SK-N-SH (cell line): ENCODE data around the gene RHOBTB3. TPM values are rescaled to one million over a fixed set of nuclear protein-coding genes. Genes with fewer than 3 reads are reported as not detected.

Source experiments
- CTCF ChIA-PET: fragments of 300-600, 350-600 bp; formaldehyde crosslinking; extraction: SDS; loops from one replicate; lab custom pipeline; 2021; lab: Yijun Ruan, JAX
- POLR2A ChIA-PET: fragments of 350-600 bp; sonication (Branson Sonifier 250); formaldehyde crosslinking; extraction: SDS; loops from one replicate; lab custom pipeline; 2020; ENCODE audit warnings: antibody characterized with exemption, inconsistent platforms; lab: Yijun Ruan, JAX
- DNase-seq: peaks from one replicate; pipeline ENCODE4 v3.0.0; 2012
- H2AFZ ChIP-seq: fragments of 200-600 bp; sonication (generic); 2 replicates; pipeline ENCODE4 v1.8.1; 2016; ENCODE audit warnings: antibody characterized with exemption, mild to moderate bottlenecking, low read depth
- H3F3A ChIP-seq: fragments of 200-600 bp; sonication (generic); replicated peaks from 2 replicates; pipeline ENCODE3; 2016; ENCODE audit warnings: antibody characterized with exemption, mild to moderate bottlenecking; ENCODE audit not compliant: insufficient read depth
- H3K27ac ChIP-seq, 2 experiments: fragments of 200-500 bp in 1 of 2; fragments of 200-600 bp in 1 of 2; sonication (Bioruptor generic) in 1 of 2; sonication (generic), shearing (Covaris generic) in 1 of 2; 2 replicates each; pipeline versions ENCODE4 v1.5.1 to v1.6.1; 2014 to 2016; ENCODE audit warnings: low read depth in 2 of 2, inconsistent platforms in 1 of 2, low read length in 1 of 2, mild to moderate bottlenecking in 1 of 2, mixed read lengths in 1 of 2
- H3K27me3 ChIP-seq: fragments of 200-600 bp; sonication (generic), shearing (Covaris generic); 2 replicates; pipeline ENCODE4 v1.6.1; 2016; ENCODE audit warnings: mixed run types; ENCODE audit not compliant: insufficient read depth
- H3K36me3 ChIP-seq, 2 experiments: fragments of 200-500 bp in 1 of 2; fragments of 200-600 bp in 1 of 2; sonication (Bioruptor generic) in 1 of 2; sonication (generic) in 1 of 2; replicated peaks in 1 of 2; 2 replicates each; pipeline versions ENCODE3 to v1.5.1; 2014 to 2016; ENCODE audit warnings: low read length in 1 of 2, mild to moderate bottlenecking in 1 of 2; ENCODE audit not compliant: insufficient read depth in 2 of 2, control insufficient read depth in 1 of 2
- H3K4me1 ChIP-seq, 2 experiments: fragments of 200-500 bp in 1 of 2; fragments of 200-600 bp in 1 of 2; sonication (Bioruptor generic) in 1 of 2; sonication (generic), shearing (Covaris generic) in 1 of 2; 2 replicates each; pipeline versions ENCODE4 v1.5.1 to v1.6.1; 2014 to 2016; ENCODE audit warnings: low read depth in 1 of 2, low read length in 1 of 2, mixed run types in 1 of 2; ENCODE audit not compliant: insufficient read depth in 2 of 2, control insufficient read depth in 1 of 2
- H3K4me2 ChIP-seq: fragments of 200-600 bp; sonication (generic), shearing (Covaris generic); 2 replicates; pipeline ENCODE4 v1.6.1; 2017; ENCODE audit warnings: mixed run types
- H3K4me3 ChIP-seq, 2 experiments: fragments of 200-500 bp in 1 of 2; fragments of 200-600 bp in 1 of 2; sonication (Bioruptor generic) in 1 of 2; sonication (generic), shearing (Covaris generic) in 1 of 2; 2 replicates each; pipeline versions ENCODE4 v1.5.1 to v1.8.1; 2014 to 2016; ENCODE audit warnings: low read depth in 2 of 2, inconsistent platforms in 1 of 2, low read length in 1 of 2, mild to moderate bottlenecking in 1 of 2, mixed read lengths in 1 of 2, moderate library complexity in 1 of 2
- H3K79me2 ChIP-seq: fragments of 200-600 bp; sonication (generic); 2 replicates; pipeline ENCODE4 v1.8.1; 2017; ENCODE audit warnings: mild to moderate bottlenecking; ENCODE audit not compliant: insufficient read depth
- H3K9ac ChIP-seq: fragments of 200-600 bp; sonication (generic); 2 replicates; pipeline ENCODE4 v1.6.1; 2017; ENCODE audit warnings: mixed run types
- H3K9me2 ChIP-seq: fragments of 200-600 bp; sonication (generic); 2 replicates; pipeline ENCODE4 v1.6.1; 2017; ENCODE audit warnings: mixed run types
- H3K9me3 ChIP-seq: fragments of 200-600 bp; sonication (generic); 2 replicates; pipeline ENCODE4 v1.6.1; 2017; ENCODE audit warnings: mixed run types, mild to moderate bottlenecking, moderate library complexity
- H4K20me1 ChIP-seq: fragments of 200-600 bp; sonication (generic); 2 replicates; pipeline ENCODE4 v1.6.1; 2017; ENCODE audit warnings: mild to moderate bottlenecking, mixed run types; ENCODE audit not compliant: insufficient read depth
- CHD2 ChIP-seq: fragments of 150-350 bp; IDR thresholded peaks from 2 replicates; pipeline ENCODE4 v1.6.1; 2018; ENCODE audit warnings: low read length; ENCODE audit not compliant: partially characterized antibody
- CTCF ChIP-seq: fragments of 200-600 bp; sonication (generic); IDR thresholded peaks from 2 replicates; pipeline ENCODE4 v1.6.1; 2017; ENCODE audit warnings: antibody characterized with exemption, mild to moderate bottlenecking, moderate library complexity
- EZH2phosphoT487 ChIP-seq: fragments of 200-600 bp; sonication (generic); IDR thresholded peaks from 2 replicates; pipeline ENCODE4 v1.6.1; 2017; ENCODE audit warnings: low read depth, mixed run types, mild to moderate bottlenecking, antibody characterized with exemption, moderate library complexity, borderline replicate concordance
- FOXJ3 ChIP-seq: sonication (generic); formaldehyde crosslinking; IDR thresholded peaks from 2 replicates; pipeline ENCODE4 v1.5.1; 2020; ENCODE audit warnings: mild to moderate bottlenecking, missing genetic modification reagents
- FOXM1 ChIP-seq: IDR thresholded peaks from 2 replicates; pipeline ENCODE4 v1.4.0; 2012; ENCODE audit warnings: low read depth, mild to moderate bottlenecking
- GABPA ChIP-seq: IDR thresholded peaks from 2 replicates; pipeline ENCODE4 v1.4.0; 2012; ENCODE audit warnings: low read depth, mild to moderate bottlenecking
- JUND ChIP-seq: IDR thresholded peaks from 2 replicates; pipeline ENCODE4 v1.4.0; 2012
- MXI1 ChIP-seq: IDR thresholded peaks from 2 replicates; pipeline ENCODE4 v1.6.1; 2012; ENCODE audit warnings: mild to moderate bottlenecking, low read depth, low read length, improper control_type of control experiment
- NFIC ChIP-seq: IDR thresholded peaks from 2 replicates; pipeline ENCODE4 v1.4.0; 2012; ENCODE audit warnings: borderline replicate concordance
- NRF1 ChIP-seq: IDR thresholded peaks from 2 replicates; pipeline ENCODE4 v1.6.1; 2012; ENCODE audit warnings: low read depth, mild to moderate bottlenecking, low read length
- RAD21 ChIP-seq: IDR thresholded peaks from 2 replicates; pipeline ENCODE4 v1.6.1; 2012; ENCODE audit warnings: mild to moderate bottlenecking, low read length
- RCOR1 ChIP-seq: fragments of 150-350 bp; IDR thresholded peaks from 2 replicates; pipeline ENCODE4 v1.6.1; 2017; ENCODE audit warnings: antibody characterized with exemption, low read length
- REST ChIP-seq: IDR thresholded peaks from 2 replicates; pipeline ENCODE4 v1.6.1; 2012; ENCODE audit warnings: mild to moderate bottlenecking, low read depth, low read length, moderate library complexity
- RXRA ChIP-seq: IDR thresholded peaks from 2 replicates; pipeline ENCODE4 v1.4.0; 2012; ENCODE audit warnings: low read depth, mild to moderate bottlenecking, borderline replicate concordance
- TCF12 ChIP-seq: IDR thresholded peaks from 2 replicates; pipeline ENCODE4 v1.4.0; 2012
- TEAD4 ChIP-seq: IDR thresholded peaks from 2 replicates; pipeline ENCODE4 v1.4.0; 2012; ENCODE audit warnings: mild to moderate bottlenecking, borderline replicate concordance; ENCODE audit not compliant: insufficient read depth
- WGBS: methylation state at CpG from one replicate; pipeline ENCODE4 v1.1.6; 2017; ENCODE audit warnings: low lambda C conversion rate; 5-methylcytosine and 5-hydroxymethylcytosine counted together
- polyA plus RNA-seq, 3 experiments: library from polyadenylated mRNA; depleted of rRNA; stranded (reverse); fragments of >200 nt; gene quantifications; 2 replicates each; pipeline ENCODE4 v1.2.3, GENCODE V29; 2012
- TF ChIP-seq, protein P1 (sequence below): IDR thresholded peaks from 2 replicates; pipeline ENCODE4 v1.4.0; 2012; ENCODE audit warnings: low read depth, borderline replicate concordance
- TF ChIP-seq, protein P2 (sequence below): fragments of 150-350 bp; IDR thresholded peaks from 2 replicates; pipeline ENCODE4 v1.6.1; 2017; ENCODE audit warnings: antibody characterized with exemption, low read length, low read depth, borderline replicate concordance
- TF ChIP-seq, protein P3 (sequence below): IDR thresholded peaks from 2 replicates; pipeline ENCODE4 v1.4.0; 2012; ENCODE audit warnings: low read depth

Gene RHOBTB3
- polyA plus RNA-seq, 1 of the 3 experiments (the other 2 are of a cell fraction): 59.3 TPM

DNA sequence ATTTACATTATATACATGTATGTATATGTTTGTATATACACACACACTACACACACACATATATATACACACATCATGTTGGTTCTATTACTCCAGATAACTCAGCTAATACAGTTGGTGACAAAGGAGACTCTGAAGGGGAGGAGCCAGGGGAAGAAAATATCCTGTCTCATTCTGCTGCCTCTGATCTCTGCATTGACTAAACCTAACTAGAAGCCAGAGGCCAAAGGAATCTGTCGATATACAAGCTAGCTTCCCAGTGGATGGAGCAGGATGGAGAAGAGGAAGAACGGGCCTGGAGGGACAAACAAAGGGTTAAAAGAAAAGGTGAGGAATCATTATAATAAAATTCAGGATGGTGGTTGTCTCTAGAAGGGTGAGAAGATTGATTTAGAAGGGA lies 13.7 kb upstream of the RHOBTB3 start:
- Histone ChIP-seq H3K27ac (no peak overlapping the region), H3K9ac (no peak overlapping the region), H3K36me3 (no peaks in the 10 kb centered on the region), H3K79me2 (no peaks in the 10 kb centered on the region), H3K4me3 (no peak overlapping the region), H3F3A (peaks cover 12% of the 10 kb centered on the region)
- WGBS: 90% methylated on average over 2 of the region's 2 CpGs
- DNase-seq: no peak
- CTCF ChIA-PET: no interaction called here
- TF ChIP-seq CHD2 (no peak), RXRA (no peak), CTCF (no peak), EZH2phosphoT487 (no peak), MXI1 (no peak), FOXM1 (no peak), NFIC (no peak), NRF1 (no peak), RCOR1 (no peak), REST (no peak), TCF12 (no peak), JUND (no peak), RAD21 (no peak), TEAD4 (no peak), GABPA (no peak), FOXJ3 (CRISPR knock-in tag) (no peak)
- TF ChIP-seq, protein P1, sequence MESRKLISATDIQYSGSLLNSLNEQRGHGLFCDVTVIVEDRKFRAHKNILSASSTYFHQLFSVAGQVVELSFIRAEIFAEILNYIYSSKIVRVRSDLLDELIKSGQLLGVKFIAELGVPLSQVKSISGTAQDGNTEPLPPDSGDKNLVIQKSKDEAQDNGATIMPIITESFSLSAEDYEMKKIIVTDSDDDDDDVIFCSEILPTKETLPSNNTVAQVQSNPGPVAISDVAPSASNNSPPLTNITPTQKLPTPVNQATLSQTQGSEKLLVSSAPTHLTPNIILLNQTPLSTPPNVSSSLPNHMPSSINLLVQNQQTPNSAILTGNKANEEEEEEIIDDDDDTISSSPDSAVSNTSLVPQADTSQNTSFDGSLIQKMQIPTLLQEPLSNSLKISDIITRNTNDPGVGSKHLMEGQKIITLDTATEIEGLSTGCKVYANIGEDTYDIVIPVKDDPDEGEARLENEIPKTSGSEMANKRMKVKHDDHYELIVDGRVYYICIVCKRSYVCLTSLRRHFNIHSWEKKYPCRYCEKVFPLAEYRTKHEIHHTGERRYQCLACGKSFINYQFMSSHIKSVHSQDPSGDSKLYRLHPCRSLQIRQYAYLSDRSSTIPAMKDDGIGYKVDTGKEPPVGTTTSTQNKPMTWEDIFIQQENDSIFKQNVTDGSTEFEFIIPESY: no peak
- TF ChIP-seq, protein P2, sequence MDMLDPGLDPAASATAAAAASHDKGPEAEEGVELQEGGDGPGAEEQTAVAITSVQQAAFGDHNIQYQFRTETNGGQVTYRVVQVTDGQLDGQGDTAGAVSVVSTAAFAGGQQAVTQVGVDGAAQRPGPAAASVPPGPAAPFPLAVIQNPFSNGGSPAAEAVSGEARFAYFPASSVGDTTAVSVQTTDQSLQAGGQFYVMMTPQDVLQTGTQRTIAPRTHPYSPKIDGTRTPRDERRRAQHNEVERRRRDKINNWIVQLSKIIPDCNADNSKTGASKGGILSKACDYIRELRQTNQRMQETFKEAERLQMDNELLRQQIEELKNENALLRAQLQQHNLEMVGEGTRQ: no peak
- TF ChIP-seq, protein P3, sequence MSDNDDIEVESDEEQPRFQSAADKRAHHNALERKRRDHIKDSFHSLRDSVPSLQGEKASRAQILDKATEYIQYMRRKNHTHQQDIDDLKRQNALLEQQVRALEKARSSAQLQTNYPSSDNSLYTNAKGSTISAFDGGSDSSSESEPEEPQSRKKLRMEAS: no peak
- TF ChIP-seq, all 33 proteins: peak for 0
- Histone ChIP-seq H3K9me2 (no peaks in the 10 kb centered on the region), H4K20me1 (no peaks in the 10 kb centered on the region), H3K4me2 (no peak overlapping the region), H3K9me3 (no peaks in the 10 kb centered on the region), H3K27me3 (no peaks in the 10 kb centered on the region), H3K4me1 (peaks cover 6 to 11% of the 10 kb centered on the region in 2 experiments; a peak in 2 of 4 replicates), H2AFZ (no peak overlapping the region)
- POLR2A ChIA-PET: no interaction called here
